Smooth muscle cell of the pulmonary artery (primary cell): ENCODE measurements around the gene GPER1. TPM values are rescaled to one million over a fixed set of nuclear protein-coding genes. Genes with fewer than 3 reads are reported as not detected.

Source experiments
- total RNA-seq: library from RNA; depleted of rRNA; stranded (reverse); fragments of >200 nt; gene quantifications from 2 replicates; pipeline ENCODE4 v1.2.3, GENCODE V29; 2014

The GPER1 gene
- 3.2 and 5.3 TPM in 2 replicates for total RNA-seq

DNA sequence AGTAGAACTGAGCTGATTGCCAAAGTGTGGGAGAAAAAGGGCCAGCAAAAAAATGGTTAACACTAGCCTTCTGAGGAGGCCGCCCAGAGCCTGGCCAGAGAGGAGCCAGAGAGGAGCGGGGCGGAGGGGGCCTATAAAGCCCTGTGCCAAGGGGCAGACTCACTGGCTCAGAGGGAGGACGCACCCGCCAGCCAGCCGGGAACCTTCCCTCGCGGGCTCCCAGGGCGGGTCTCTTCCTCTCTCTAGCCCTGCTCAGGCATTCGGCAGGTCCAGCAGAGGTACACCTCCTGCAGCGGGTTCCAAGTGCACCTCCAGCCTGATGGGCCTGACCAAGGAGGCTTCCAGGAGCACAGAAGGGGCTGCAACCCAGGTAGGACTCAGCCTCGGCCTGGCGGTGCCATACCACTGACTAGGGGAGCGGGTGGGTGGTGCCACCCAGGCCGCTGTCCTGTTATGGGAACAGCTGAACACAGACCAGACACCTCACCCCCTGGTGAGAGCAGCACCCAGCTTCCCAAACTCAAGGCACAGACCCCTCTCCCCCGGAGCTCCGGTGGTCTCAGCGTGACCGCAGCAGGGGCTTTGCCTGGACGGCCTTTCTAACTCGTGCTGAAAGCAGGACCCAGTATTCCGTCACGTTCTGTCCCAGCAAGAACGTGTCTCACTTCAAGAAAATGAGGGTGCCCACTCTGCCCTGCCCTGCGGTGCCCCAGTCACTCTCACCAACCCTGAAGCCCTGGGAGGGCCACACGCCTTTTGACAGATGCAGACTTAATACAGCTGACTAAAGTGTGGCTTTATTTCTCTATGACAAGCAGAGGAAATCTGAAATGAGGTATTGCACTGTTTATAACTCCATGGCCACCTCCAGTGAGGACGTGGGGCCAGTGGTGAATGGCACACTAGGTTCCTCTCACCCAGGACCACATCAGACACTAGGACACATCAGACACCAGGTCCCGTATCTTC lies at the start of gene GPER1:
Gene GPER1, plus strand, starts transcription at position 162 of the 969 bp plus-strand sequence. CDS start 3,616 bp downstream, outside the sequence.

DNA sequence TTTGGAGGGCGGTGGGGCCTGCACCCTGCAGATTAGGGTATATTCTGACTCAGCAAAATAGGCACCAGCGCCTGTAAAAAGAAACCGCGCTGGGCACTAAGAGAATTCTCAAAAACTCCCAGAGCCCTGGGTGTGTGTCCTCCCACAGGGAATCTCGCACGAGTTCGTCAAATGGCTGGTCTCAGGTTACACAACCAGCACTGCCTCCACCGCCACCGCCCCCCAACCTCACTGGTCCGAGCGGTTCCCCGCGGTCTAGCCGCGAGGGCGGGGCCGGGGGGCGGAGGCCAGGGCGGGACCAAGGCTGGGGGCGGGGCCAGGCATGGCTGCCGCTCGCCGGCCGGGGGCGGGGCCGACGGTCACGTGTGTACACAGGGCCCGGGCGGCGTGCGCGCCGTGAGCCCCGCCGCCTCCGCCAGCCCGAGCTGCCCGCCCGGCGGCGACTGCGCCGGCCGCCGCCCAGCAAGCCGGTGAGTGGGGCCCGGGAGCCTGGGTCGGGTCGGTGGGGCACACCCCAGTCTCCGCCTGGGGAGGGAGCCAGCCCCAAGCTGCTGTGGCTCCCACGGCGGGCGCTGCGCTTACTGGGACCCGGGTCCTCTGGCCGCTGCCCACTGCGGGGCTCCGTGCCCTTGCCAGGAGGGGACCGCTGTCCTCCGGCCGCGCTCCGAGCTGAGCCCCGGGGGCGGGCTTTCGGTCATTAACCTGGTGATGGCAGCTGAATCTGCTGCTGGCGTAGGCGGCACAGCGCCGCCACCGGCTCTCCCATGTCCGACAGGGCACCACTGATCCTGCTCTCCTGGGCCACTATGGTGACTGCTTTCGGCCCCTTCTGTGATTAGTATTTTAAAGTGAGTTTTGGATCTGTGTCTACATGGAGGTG lies 43.5 kb upstream of the GPER1 start, which contains the start of gene GPR146:
Gene GPR146, plus strand, starts transcription at position 358 of the 880 bp plus-strand sequence. CDS start 12,970 bp downstream, outside the sequence.

Other genes with a start within 250 kb of the GPER1 start
- gene GET4, start 211.6 kb upstream of the GPER1 start, total RNA-seq = 19.4 and 30.4 TPM in 2 replicates
- gene ADAP1, start 133.4 kb upstream of the GPER1 start, total RNA-seq = 4.4 and 4.8 TPM in 2 replicates
- 9.8 and 10.1 TPM in 2 replicates for gene COX19, start 112.6 kb upstream of the GPER1 start, total RNA-seq
- not detected in 2 replicates for gene CYP2W1, start 104.9 kb upstream of the GPER1 start, total RNA-seq
- 16.4 and 16.7 TPM in 2 replicates for gene GPR146, start 43.6 kb upstream of the GPER1 start, total RNA-seq
- gene ZFAND2A, start 72.1 kb downstream of the GPER1 start, total RNA-seq = 12.2 and 13.6 TPM in 2 replicates
- not detected in 2 replicates for gene UNCX, start 144.8 kb downstream of the GPER1 start, total RNA-seq